ENCODE measurements around the gene SESN1. TPM values are rescaled to one million over a fixed set of nuclear protein-coding genes. Genes with fewer than 3 reads are reported as not detected.
A peak's percentile ranks its signal among the peaks of the same experiment; 100 is the strongest.

Gene SESN1
- total RNA-seq, 1 experiment from 2014 or later, result 1.9 TPM

- Histone ChIP-seq H3K9me2 (replicated peaks; ENCODE audit: insufficient read depth, low read length) (no peaks in the 10 kb centered on the region), H3K9ac (ENCODE audit: low read length) (no peak overlapping the region), H3K4me3 (ENCODE audit: low read length) (no peak overlapping the region), H4K20me1 (ENCODE audit: insufficient read depth, low read depth, low read length) (no peaks in the 10 kb centered on the region), H3K27ac (ENCODE audit: low read length) (no peak overlapping the region), H3K4me1 (ENCODE audit: low read length) (peaks cover 22% of the 10 kb centered on the region), H2AFZ (ENCODE audit: low read length) (no peak overlapping the region), H3K4me2 (ENCODE audit: low read depth, low read length, poor library complexity, severe bottlenecking) (no peak overlapping the region), H3K79me2 (ENCODE audit: low read length) (peaks cover 37% of the 10 kb centered on the region), H3K27me3 (ENCODE audit: low read length) (no peaks in the 10 kb centered on the region), H3K36me3 (ENCODE audit: insufficient read depth, low read length) (no peaks in the 10 kb centered on the region), H3K9me3 (ENCODE audit: low read length) (no peaks in the 10 kb centered on the region)
- DNase-seq, result peak; percentile 34
Observed at GRCh38 chr6:109105681-109106080, 11.0 kb upstream of the SESN1 start.

GRCh38 chr6:109104512-109104911 lies 9.9 kb upstream of the SESN1 start:
- Histone ChIP-seq H3K9ac (ENCODE audit: low read length) (no peak overlapping the region), H3K4me1 (ENCODE audit: low read length) (peaks cover 22% of the 10 kb centered on the region), H3K4me3 (ENCODE audit: low read length) (no peak overlapping the region), H4K20me1 (ENCODE audit: insufficient read depth, low read depth, low read length) (no peaks in the 10 kb centered on the region), H3K9me2 (replicated peaks; ENCODE audit: insufficient read depth, low read length) (no peaks in the 10 kb centered on the region), H3K79me2 (ENCODE audit: low read length) (peaks cover 37% of the 10 kb centered on the region), H3K4me2 (ENCODE audit: low read depth, low read length, poor library complexity, severe bottlenecking) (no peak overlapping the region), H2AFZ (ENCODE audit: low read length) (no peak overlapping the region), H3K36me3 (ENCODE audit: insufficient read depth, low read length) (no peaks in the 10 kb centered on the region), H3K27ac (ENCODE audit: low read length) (no peak overlapping the region), H3K27me3 (ENCODE audit: low read length) (no peaks in the 10 kb centered on the region), H3K9me3 (ENCODE audit: low read length) (no peaks in the 10 kb centered on the region)
- peak; percentile 14 for DNase-seq

- Histone ChIP-seq H2AFZ (ENCODE audit: low read length) (no peak overlapping the region), H3K27ac (ENCODE audit: low read length) (no peak overlapping the region), H3K79me2 (ENCODE audit: low read length) (peaks cover 40% of the 10 kb centered on the region), H4K20me1 (ENCODE audit: insufficient read depth, low read depth, low read length) (no peaks in the 10 kb centered on the region), H3K27me3 (ENCODE audit: low read length) (no peaks in the 10 kb centered on the region), H3K9me3 (ENCODE audit: low read length) (no peaks in the 10 kb centered on the region), H3K9ac (ENCODE audit: low read length) (no peak overlapping the region), H3K4me1 (ENCODE audit: low read length) (peaks cover 22% of the 10 kb centered on the region), H3K36me3 (ENCODE audit: insufficient read depth, low read length) (no peaks in the 10 kb centered on the region), H3K9me2 (replicated peaks; ENCODE audit: insufficient read depth, low read length) (no peaks in the 10 kb centered on the region), H3K4me3 (ENCODE audit: low read length) (no peak overlapping the region), H3K4me2 (ENCODE audit: low read depth, low read length, poor library complexity, severe bottlenecking) (no peak overlapping the region)
- no peak for DNase-seq
Observed at GRCh38 chr6:109103942-109104341, 9.3 kb upstream of the SESN1 start.

GRCh38 chr6:109102762-109103161 lies 8.1 kb upstream of the SESN1 start:
- Histone ChIP-seq H3K27ac (ENCODE audit: low read length) (no peak overlapping the region), H3K9me2 (replicated peaks; ENCODE audit: insufficient read depth, low read length) (no peaks in the 10 kb centered on the region), H2AFZ (ENCODE audit: low read length) (no peak overlapping the region), H3K4me2 (ENCODE audit: low read depth, low read length, poor library complexity, severe bottlenecking) (no peak overlapping the region), H3K4me3 (ENCODE audit: low read length) (no peak overlapping the region), H3K9ac (ENCODE audit: low read length) (no peak overlapping the region), H3K4me1 (ENCODE audit: low read length) (peaks cover 22% of the 10 kb centered on the region), H3K36me3 (ENCODE audit: insufficient read depth, low read length) (no peaks in the 10 kb centered on the region), H3K79me2 (ENCODE audit: low read length) (peaks cover 45% of the 10 kb centered on the region), H4K20me1 (ENCODE audit: insufficient read depth, low read depth, low read length) (no peaks in the 10 kb centered on the region), H3K9me3 (ENCODE audit: low read length) (no peaks in the 10 kb centered on the region), H3K27me3 (ENCODE audit: low read length) (no peaks in the 10 kb centered on the region)
- DNase-seq, result no peak

- H3K4me1 ChIP-seq (ENCODE audit: low read length), result peaks cover 29% of the 10 kb centered on the region
- no peaks in the 10 kb centered on the region for H3K36me3 ChIP-seq (ENCODE audit: insufficient read depth, low read length)
- H3K9me3 ChIP-seq (ENCODE audit: low read length), result no peaks in the 10 kb centered on the region
- H3K79me2 ChIP-seq (ENCODE audit: low read length), result peaks cover 39% of the 10 kb centered on the region
- no peaks in the 10 kb centered on the region for H3K27me3 ChIP-seq (ENCODE audit: low read length)
- no peak overlapping the region for H3K4me3 ChIP-seq (ENCODE audit: low read length)
- no peaks in the 10 kb centered on the region for H3K9me2 ChIP-seq (replicated peaks; ENCODE audit: insufficient read depth, low read length)
- H4K20me1 ChIP-seq (ENCODE audit: insufficient read depth, low read depth, low read length), result no peaks in the 10 kb centered on the region
- no peak overlapping the region for H2AFZ ChIP-seq (ENCODE audit: low read length)
- no peak overlapping the region for H3K27ac ChIP-seq (ENCODE audit: low read length)
- DNase-seq, result no peak
- no peak overlapping the region for H3K9ac ChIP-seq (ENCODE audit: low read length)
- H3K4me2 ChIP-seq (ENCODE audit: low read depth, low read length, poor library complexity, severe bottlenecking), result no peak overlapping the region
Observed at GRCh38 chr6:109097661-109098060, 3.0 kb upstream of the SESN1 start.

- H3K79me2 ChIP-seq (ENCODE audit: low read length), result peaks cover 31% of the 10 kb centered on the region
- no peaks in the 10 kb centered on the region for H3K9me3 ChIP-seq (ENCODE audit: low read length)
- H3K4me1 ChIP-seq (ENCODE audit: low read length), result peaks cover 37% of the 10 kb centered on the region
- peak overlapping the region; percentile 97; the same call in 1 of the 2 replicates for H2AFZ ChIP-seq (ENCODE audit: low read length)
- H3K27me3 ChIP-seq (ENCODE audit: low read length), result no peaks in the 10 kb centered on the region
- no peaks in the 10 kb centered on the region for H3K36me3 ChIP-seq (ENCODE audit: insufficient read depth, low read length)
- H3K9me2 ChIP-seq (replicated peaks; ENCODE audit: insufficient read depth, low read length), result no peaks in the 10 kb centered on the region
- H3K4me2 ChIP-seq (ENCODE audit: low read depth, low read length, poor library complexity, severe bottlenecking), result peak overlapping the region; percentile 99
- no peaks in the 10 kb centered on the region for H4K20me1 ChIP-seq (ENCODE audit: insufficient read depth, low read depth, low read length)
- peak overlapping the region; percentile 93 for H3K4me3 ChIP-seq (ENCODE audit: low read length)
- H3K9ac ChIP-seq (ENCODE audit: low read length), result peak overlapping the region; percentile 92
- no peak for DNase-seq
- no peak overlapping the region for H3K27ac ChIP-seq (ENCODE audit: low read length)
Observed at GRCh38 chr6:109096208-109096607, 1.6 kb upstream of the SESN1 start.

GRCh38 chr6:109095835-109096084 lies 1.1 kb upstream of the SESN1 start:
- H4K20me1 ChIP-seq (ENCODE audit: insufficient read depth, low read depth, low read length), result no peaks in the 10 kb centered on the region
- H3K9me3 ChIP-seq (ENCODE audit: low read length), result no peaks in the 10 kb centered on the region
- peaks cover 37% of the 10 kb centered on the region for H3K4me1 ChIP-seq (ENCODE audit: low read length)
- H3K27ac ChIP-seq (ENCODE audit: low read length), result no peak overlapping the region
- H3K9me2 ChIP-seq (replicated peaks; ENCODE audit: insufficient read depth, low read length), result no peaks in the 10 kb centered on the region
- no peak for DNase-seq
- H3K27me3 ChIP-seq (ENCODE audit: low read length), result no peaks in the 10 kb centered on the region
- no peaks in the 10 kb centered on the region for H3K36me3 ChIP-seq (ENCODE audit: insufficient read depth, low read length)
- H3K79me2 ChIP-seq (ENCODE audit: low read length), result peaks cover 31% of the 10 kb centered on the region
- peak overlapping the region; percentile 92 for H3K9ac ChIP-seq (ENCODE audit: low read length)
- H3K4me2 ChIP-seq (ENCODE audit: low read depth, low read length, poor library complexity, severe bottlenecking), result peak overlapping the region; percentile 99
- H2AFZ ChIP-seq (ENCODE audit: low read length), result peak overlapping the region; percentile 97
- H3K4me3 ChIP-seq (ENCODE audit: low read length), result peak overlapping the region; percentile 93

GRCh38 chr6:109095036-109095834 lies 589 bp upstream of the SESN1 start, which contains the start of gene CEP57L1:
Gene CEP57L1, plus strand, starts transcription at chr6:109095507. Its CDS starts 49,715 bp downstream, at chr6:109145222.
- peaks cover 31% of the 10 kb centered on the region for H3K79me2 ChIP-seq (ENCODE audit: low read length)
- H3K4me1 ChIP-seq (ENCODE audit: low read length), result peaks cover 37% of the 10 kb centered on the region
- H3K36me3 ChIP-seq (ENCODE audit: insufficient read depth, low read length), result no peaks in the 10 kb centered on the region
- peak within 1 kb of the TSS; percentile 97 for H2AFZ ChIP-seq (ENCODE audit: low read length)
- no peaks in the 10 kb centered on the region for H3K9me2 ChIP-seq (replicated peaks; ENCODE audit: insufficient read depth, low read length)
- H3K27ac ChIP-seq (ENCODE audit: low read length), result peak within 1 kb of the TSS; percentile 86
- peak within 1 kb of the TSS; percentile 93 for H3K4me3 ChIP-seq (ENCODE audit: low read length)
- no peaks in the 10 kb centered on the region for H4K20me1 ChIP-seq (ENCODE audit: insufficient read depth, low read depth, low read length)
- H3K27me3 ChIP-seq (ENCODE audit: low read length), result no peaks in the 10 kb centered on the region
- peak; percentile 98 for DNase-seq
- peak within 1 kb of the TSS; percentile 99 for H3K4me2 ChIP-seq (ENCODE audit: low read depth, low read length, poor library complexity, severe bottlenecking)
- H3K9me3 ChIP-seq (ENCODE audit: low read length), result no peaks in the 10 kb centered on the region
- peak within 1 kb of the TSS; percentile 92 for H3K9ac ChIP-seq (ENCODE audit: low read length)
